Suppressor macrophage treated with lipopolysaccharide for 1 hour (primary cell): ENCODE data around the gene MLLT1.

ENCODE experiments used
- DNase-seq, 3 donors: peaks; one replicate each; pipeline ENCODE4 v3.0.0-alpha.2; 2020 to 2022

MLLT1 gene

GRCh38 chr19:6204866-6205723 lies 74.7 kb downstream of the MLLT1 start:
- no peak for DNase-seq

- no peak for DNase-seq
These were observed 75.6 kb downstream of the MLLT1 start for GRCh38 chr19:6204212-6204611.

DNA sequence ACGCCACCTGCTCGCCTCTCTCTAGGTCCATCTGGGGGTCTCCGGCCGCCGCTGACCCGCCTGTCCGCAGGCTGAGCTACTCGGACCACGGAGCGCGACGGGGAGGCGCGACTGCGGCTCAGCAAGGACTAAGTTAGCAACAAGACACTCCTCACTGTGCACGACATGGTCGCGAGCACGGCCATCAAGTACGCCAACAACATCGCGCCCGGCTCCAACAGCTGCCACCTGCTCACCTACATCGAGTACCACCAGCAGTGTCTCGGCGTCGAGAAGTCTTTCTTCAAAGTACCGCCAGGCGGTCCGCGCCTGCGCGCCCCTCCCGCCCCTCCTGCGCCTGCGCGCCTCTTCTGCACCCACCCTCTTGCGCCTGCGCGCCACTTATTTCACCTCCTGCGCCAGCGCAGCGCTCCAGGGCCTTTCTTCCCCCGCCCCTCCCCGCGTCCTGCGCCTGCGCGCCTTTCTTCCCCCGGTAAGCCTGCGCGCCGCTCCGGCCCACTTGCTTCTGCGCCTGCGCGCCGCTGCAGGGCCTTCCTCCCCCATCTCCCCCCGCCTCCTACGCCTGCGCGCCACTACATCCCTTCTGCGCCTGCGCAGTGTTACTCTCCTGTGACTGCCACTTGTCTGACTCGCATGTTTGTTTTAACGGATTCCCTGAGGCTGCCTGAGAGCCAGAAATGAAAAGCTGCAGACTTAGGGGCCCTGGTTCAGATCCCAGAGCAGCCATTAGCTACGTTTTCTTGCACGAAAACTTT lies 80.4 kb downstream of the MLLT1 start:
- DNase-seq: peak; percentile 99 to 100 (median 100)

GRCh38 chr19:6198896-6199239 lies 80.9 kb downstream of the MLLT1 start:
- no peak for DNase-seq

GRCh38 chr19:6196361-6196760 lies 83.4 kb downstream of the MLLT1 start:
- no peak for DNase-seq

DNA sequence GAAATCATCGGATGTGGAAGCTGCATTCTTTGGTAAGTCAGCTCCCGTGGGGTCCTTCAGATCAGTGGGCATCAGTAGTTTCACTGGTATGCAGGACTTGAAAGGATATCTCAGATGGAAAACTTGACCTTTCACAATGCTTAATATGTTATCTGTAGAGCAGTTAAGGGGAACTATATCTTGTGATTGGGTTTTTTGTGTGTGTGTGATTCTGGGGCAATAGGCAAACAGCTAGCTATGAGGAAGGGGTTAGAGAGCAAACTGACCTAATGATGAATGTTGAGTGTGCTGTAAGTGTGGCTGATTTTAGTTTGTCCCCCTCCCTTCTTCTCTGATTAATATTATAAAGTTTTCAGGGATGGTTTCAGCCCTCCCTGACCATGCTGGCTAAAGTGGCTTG lies 91.0 kb downstream of the MLLT1 start:
- peak in 2 of 3 donors; percentile 10 to 12 for DNase-seq

DNA sequence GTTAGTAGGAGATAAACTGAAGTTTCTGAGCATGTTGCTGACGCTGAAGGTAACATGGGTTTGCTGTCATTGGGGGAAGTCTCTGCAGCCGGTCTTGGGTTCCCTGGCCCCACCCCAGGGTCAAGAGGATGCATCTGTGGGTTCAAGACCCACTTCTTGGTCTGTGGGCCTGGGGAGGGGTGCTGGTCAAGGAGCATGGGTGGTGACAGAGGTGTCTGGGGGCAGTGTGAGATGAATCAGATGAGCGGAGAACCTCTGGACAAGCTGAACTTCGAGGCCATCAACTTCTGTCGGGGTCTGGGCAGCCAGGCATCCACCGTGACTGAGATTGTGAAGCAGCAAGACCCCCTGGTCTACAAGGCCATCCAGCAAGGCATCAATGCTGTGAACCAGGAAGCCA lies 92.4 kb downstream of the MLLT1 start:
- DNase-seq: no peak

GRCh38 chr19:6185835-6186834 lies 93.6 kb downstream of the MLLT1 start:
- no peak for DNase-seq

DNA sequence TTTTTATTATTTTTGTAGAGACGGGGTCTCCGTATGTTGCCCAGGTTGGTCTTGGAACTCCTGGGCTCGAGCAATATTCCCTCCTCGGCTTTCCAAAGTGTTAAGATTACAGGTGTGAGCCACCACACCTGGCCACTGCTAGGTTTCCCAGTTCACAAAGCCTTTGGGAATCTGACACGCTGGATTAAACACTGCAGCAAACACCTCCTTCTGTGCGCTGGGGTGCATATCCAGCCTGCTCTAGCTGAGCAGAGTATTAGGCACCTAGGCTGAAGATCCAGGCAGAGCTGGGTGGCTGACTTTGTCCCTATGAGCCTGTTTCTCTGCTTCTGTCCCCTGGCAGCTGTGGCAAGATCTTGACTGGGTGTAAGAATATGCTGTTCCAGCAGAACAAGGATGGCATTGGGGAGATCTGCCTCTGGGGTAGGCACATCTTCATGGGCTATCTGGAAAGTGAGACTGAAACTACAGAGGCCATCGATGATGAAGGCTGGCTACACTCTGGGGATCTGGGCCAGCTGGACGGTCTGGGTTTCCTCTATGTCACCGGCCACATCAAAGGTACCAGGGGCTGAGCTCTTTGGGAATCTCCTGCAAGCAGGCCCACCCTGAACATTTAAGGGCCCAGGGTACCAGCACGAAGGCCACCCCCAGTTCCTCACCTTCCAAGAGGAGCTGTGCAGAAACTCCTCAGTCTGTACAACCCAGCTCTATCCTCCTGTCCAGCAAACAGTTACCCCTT lies 94.5 kb downstream of the MLLT1 start:
- DNase-seq: no peak

- no peak for DNase-seq
These were observed 98.7 kb downstream of the MLLT1 start for GRCh38 chr19:6181119-6181518.

DNA sequence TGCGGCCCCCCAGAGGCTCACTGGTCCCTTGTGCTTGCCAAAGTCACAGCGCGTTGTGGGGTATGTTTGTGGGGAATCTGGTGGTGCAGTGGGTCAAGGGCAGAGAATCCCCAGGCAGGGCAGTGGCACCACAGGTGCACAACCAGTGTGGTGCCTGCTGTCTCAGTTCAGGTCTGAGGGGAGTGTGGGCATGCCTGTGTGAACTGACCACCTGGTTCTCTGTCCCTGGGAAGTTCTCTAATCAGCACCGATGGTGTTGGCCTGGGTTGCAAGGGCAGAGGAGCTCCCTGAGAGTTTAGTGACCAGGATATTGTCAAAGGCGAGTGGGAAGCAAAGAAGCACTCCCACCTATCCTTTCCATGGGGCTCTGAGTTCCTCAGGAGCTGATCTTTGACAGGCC lies 106.6 kb downstream of the MLLT1 start:
- DNase-seq: no peak

GRCh38 chr19:6172074-6172863 lies 107.5 kb downstream of the MLLT1 start:
- no peak for DNase-seq

- no peak for DNase-seq
These were observed 112.7 kb downstream of the MLLT1 start for GRCh38 chr19:6167115-6167514.

DNA sequence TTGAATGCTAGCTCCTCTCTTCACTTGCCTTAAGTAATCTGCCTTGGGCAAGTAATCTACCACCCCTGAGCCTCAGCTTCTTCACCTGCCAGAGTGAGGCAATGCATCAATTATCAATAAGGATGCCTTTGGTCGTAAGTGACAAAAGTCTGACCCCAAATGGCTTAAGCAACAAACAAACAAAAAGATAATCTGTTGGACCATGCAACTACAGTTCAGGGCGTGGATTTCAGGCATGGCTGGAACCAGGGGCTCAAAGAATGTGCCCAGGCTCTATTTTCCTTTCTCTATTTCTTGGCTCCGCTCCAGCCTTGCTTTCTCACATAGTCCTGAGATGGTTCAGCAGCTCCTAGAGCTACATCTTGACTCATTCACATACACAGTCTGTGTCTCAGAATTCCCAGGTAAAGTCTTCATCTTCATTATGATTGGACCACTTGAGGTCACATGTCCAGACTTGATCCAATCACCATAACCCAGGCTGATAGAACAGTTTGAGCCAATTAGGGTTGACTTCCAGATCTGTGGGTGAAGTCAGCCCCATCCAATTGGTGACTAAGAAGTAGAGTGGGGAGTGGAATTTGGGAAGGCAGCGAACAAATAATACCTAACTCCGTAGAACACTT lies 114.8 kb downstream of the MLLT1 start:
- DNase-seq: peak in 1 of 3 donors; percentile 10

- peak; percentile 82 to 87 (median 83) for DNase-seq
These were observed 118.4 kb downstream of the MLLT1 start for GRCh38 chr19:6161271-6161850.
